ENCODE data around the gene MED27.

The MED27 gene

GRCh38 chr9:131810351-131811170, 269.1 kb downstream of the MED27 start:
- Mint-ChIP-seq H3K9me3 (no peaks in the 10 kb centered on the region), H3K4me3 (no peak overlapping the region), H3K27ac (no peak overlapping the region), H3K4me1 (no peaks in the 10 kb centered on the region), H3K36me3 (no peaks in the 10 kb centered on the region)
- DNase-seq (ENCODE audit: low spot score in 2 of 2) (no peak), ATAC-seq (no peak)

All from stimulated activated effector memory CD8-positive, alpha-beta T cell treated with anti-CD3 and anti-CD28 coated beads, Interleukin-12 subunit alpha, Interleukin-12 subunit beta, amount 100 ng/mL, for 72 hours (primary cell).